Body of pancreas (tissue), 4 donors: ENCODE results near the gene SLC5A5. TPM values are rescaled to one million over a fixed set of nuclear protein-coding genes. Genes with fewer than 3 reads are reported as not detected.

ENCODE experiments used
- ATAC-seq: fragments of 150-250 bp; one replicate; pipeline ENCODE4 v1.9.1; 2016
- DNase-seq, 4 donors: peaks; one replicate each; pipeline ENCODE4 v3.0.0-alpha.2; 2019
- H3K27ac ChIP-seq, 4 donors: fragments of 200-600 bp; sonication (generic); 1 replicate in 3 of 4; 2 replicates in 1 of 4; pipeline versions ENCODE4 v1.5.1 to v1.6.1; 2016 to 2019; ENCODE audit warnings: mild to moderate bottlenecking in 1 of 4, mixed read lengths in 1 of 4, moderate library complexity in 1 of 4
- H3K27me3 ChIP-seq, 2 donors: fragments of 200-600 bp; sonication (generic); one replicate each; pipeline ENCODE4 v1.6.0; 2016; ENCODE audit warnings: mild to moderate bottlenecking in 1 of 2
- H3K36me3 ChIP-seq, 2 donors: fragments of 200-600 bp; sonication (generic); replicated peaks in 1 of 2; 2 replicates each; pipeline ENCODE4 v1.5.1; 2016; ENCODE audit warnings: low read depth in 2 of 2; ENCODE audit not compliant: insufficient read depth in 1 of 2
- H3K4me1 ChIP-seq: fragments of 200-600 bp; sonication (generic); one replicate; pipeline ENCODE4 v1.6.0; 2016
- H3K4me3 ChIP-seq, 2 donors: fragments of 200-600 bp; sonication (generic); 1 replicate in 1 of 2; 2 replicates in 1 of 2; pipeline ENCODE4 v1.5.1; 2016 to 2019
- H3K9me3 ChIP-seq, 3 donors: fragments of 200-600 bp; sonication (generic); 1 replicate in 2 of 3; 2 replicates in 1 of 3; pipeline ENCODE4 v1.5.1; 2016
- CTCF ChIP-seq, 7 experiments: fragments of 450-650 bp in 4 of 7; fragments of 200-600 bp in 3 of 7; sonication (generic) in 3 of 7; IDR thresholded peaks; one replicate each; pipeline ENCODE4 v1.5.1; 2016 to 2019; ENCODE audit warnings: antibody characterized with exemption in 7 of 7
- POLR2A ChIP-seq, 3 donors: fragments of 450-650 bp; IDR thresholded peaks; one replicate each; pipeline ENCODE4 v1.6.1; 2016; ENCODE audit warnings: antibody characterized with exemption in 3 of 3, mild to moderate bottlenecking in 2 of 3
- WGBS, 2 donors: methylation state at CpG; one replicate each; pipeline ENCODE4 v1.1.5; 2017; 5-methylcytosine and 5-hydroxymethylcytosine counted together
- intact Hi-C: fragments of 100-400 bp; cut with DNase I; formaldehyde crosslinking; loops from one replicate; pipeline ENCODE4 v1.15.1; 2023
- total RNA-seq, 2 donors: library from RNA; depleted of rRNA; stranded (reverse); fragments of >200 nt; gene quantifications; one replicate each; pipeline ENCODE4 v1.1.0, GENCODE V29; 2016

SLC5A5 gene
- total RNA-seq, 2 donors from 2014 or later, result not detected

- no peak for TF ChIP-seq POLR2A (IDR thresholded peaks at IDR 0.05)
- no peak for TF ChIP-seq CTCF (IDR thresholded peaks at IDR 0.05)
- Histone ChIP-seq H3K9me3 (peaks cover 0 to 3% (median 0%) of the 10 kb centered on the region in 3 donors), H3K36me3 (no peaks in the 10 kb centered on the region), H3K4me3 (no peak overlapping the region), H3K27me3 (no peaks in the 10 kb centered on the region), H3K27ac (no peak overlapping the region), H3K4me1 (peaks cover 8% of the 10 kb centered on the region)
- intact Hi-C loops, result no loop called here
- DNase-seq (no peak), ATAC-seq (no peak)
These were observed 48.8 kb downstream of the SLC5A5 start for GRCh38 chr19:17920527-17920926.

GRCh38 chr19:17922138-17922537 lies 50.4 kb downstream of the SLC5A5 start:
- ATAC-seq (no peak), DNase-seq (no peak)
- Histone ChIP-seq H3K9me3 (peaks cover 0 to 3% (median 0%) of the 10 kb centered on the region in 3 donors), H3K4me3 (no peak overlapping the region), H3K27me3 (no peaks in the 10 kb centered on the region), H3K27ac (no peak overlapping the region), H3K4me1 (no peaks in the 10 kb centered on the region), H3K36me3 (no peaks in the 10 kb centered on the region)
- no peak for TF ChIP-seq POLR2A (IDR thresholded peaks at IDR 0.05)
- TF ChIP-seq CTCF (IDR thresholded peaks at IDR 0.05), result no peak
- WGBS, 2 donors, result 37 to 53% methylated on average over 3 of the region's 3 CpGs
- intact Hi-C loops, result no loop called here

- 63 to 65% methylated on average over 4 of the region's 4 CpGs for WGBS, 2 donors
- H3K9me3 ChIP-seq, result no peaks in the 10 kb centered on the region
- DNase-seq, result no peak
- no peak overlapping the region for H3K4me3 ChIP-seq
- no peak overlapping the region for H3K27ac ChIP-seq
- TF ChIP-seq POLR2A (IDR thresholded peaks at IDR 0.05) (no peak), CTCF (IDR thresholded peaks at IDR 0.05) (no peak)
- H3K36me3 ChIP-seq, result no peaks in the 10 kb centered on the region
- H3K4me1 ChIP-seq, result no peaks in the 10 kb centered on the region
- no peak for ATAC-seq
- intact Hi-C loops, result no loop called here
- no peaks in the 10 kb centered on the region for H3K27me3 ChIP-seq
These were observed 54.3 kb downstream of the SLC5A5 start for GRCh38 chr19:17926044-17926443.

- Histone ChIP-seq H3K36me3 (no peaks in the 10 kb centered on the region), H3K27ac (no peak overlapping the region), H3K4me3 (no peak overlapping the region), H3K27me3 (no peaks in the 10 kb centered on the region), H3K9me3 (no peaks in the 10 kb centered on the region), H3K4me1 (peaks cover 17% of the 10 kb centered on the region)
- WGBS, 2 donors, result 43 to 52% methylated on average over 4 of the region's 4 CpGs
- ATAC-seq (no peak), DNase-seq (no peak)
- TF ChIP-seq CTCF (IDR thresholded peaks at IDR 0.05) (no peak), POLR2A (IDR thresholded peaks at IDR 0.05) (no peak)
- intact Hi-C loops, result no loop called here
These were observed 57.3 kb downstream of the SLC5A5 start for GRCh38 chr19:17929056-17929455.

- DNase-seq (no peak), ATAC-seq (no peak)
- TF ChIP-seq POLR2A (IDR thresholded peaks at IDR 0.05), result no peak
- Histone ChIP-seq H3K4me1 (peaks cover 22% of the 10 kb centered on the region), H3K4me3 (no peak overlapping the region), H3K9me3 (no peaks in the 10 kb centered on the region), H3K27me3 (no peaks in the 10 kb centered on the region), H3K27ac (no peak overlapping the region), H3K36me3 (no peaks in the 10 kb centered on the region)
- WGBS, 2 donors, result 32% methylated on average over 11 to 14 of the region's 14 CpGs
- intact Hi-C loops, result no loop called here
These were observed 59.9 kb downstream of the SLC5A5 start for GRCh38 chr19:17931532-17932191.
